ENCODE data around the gene C9orf43.

C9orf43 gene

GRCh38 chr9:113471143-113471542 lies 60.6 kb downstream of the C9orf43 start:
- DNase-seq, result no peak

- DNase-seq, result no peak
Observed at GRCh38 chr9:113471566-113471965, 61.0 kb downstream of the C9orf43 start.

- DNase-seq, result no peak
Observed at GRCh38 chr9:113472199-113472598, 61.7 kb downstream of the C9orf43 start.

- no peak for DNase-seq
Observed at GRCh38 chr9:113474360-113475028, 63.9 kb downstream of the C9orf43 start.

GRCh38 chr9:113475031-113475430 lies 64.5 kb downstream of the C9orf43 start:
- DNase-seq, result no peak

GRCh38 chr9:113475992-113476391 lies 65.4 kb downstream of the C9orf43 start:
- no peak for DNase-seq

GRCh38 chr9:113476511-113476916 lies 66.0 kb downstream of the C9orf43 start:
- no peak for DNase-seq

- no peak for DNase-seq
Observed at GRCh38 chr9:113477058-113477457, 66.5 kb downstream of the C9orf43 start.

- DNase-seq, result no peak
Observed at GRCh38 chr9:113477661-113478060, 67.1 kb downstream of the C9orf43 start.

- no peak for DNase-seq
Observed at GRCh38 chr9:113479174-113479621, 68.7 kb downstream of the C9orf43 start.
